ENCODE data around the gene MPP2. TPM values are rescaled to one million over a fixed set of nuclear protein-coding genes. Genes with fewer than 3 reads are reported as not detected.
"Not testable (repeated sequence)": the region's sequence is repeated elsewhere in the genome, so short reads cannot be mapped to it uniquely, and the experiment has no call there.

MPP2 gene
- total and polyA plus RNA-seq, 7 donors: 0.23 to 33.0 (median 10.9) TPM

GRCh38 chr17:43871946-43872690 is 35.2 kb downstream of the MPP2 start:
- H3K4me3 ChIP-seq: no peak overlapping the region
- no peak for DNase-seq
- H3K9me3 ChIP-seq: no peaks in the 10 kb centered on the region
- intact Hi-C loops (cut with DNase I): no loop called here
- peaks cover 0 to 5% (median 0%) of the 10 kb centered on the region in 4 donors for H3K4me1 ChIP-seq
- no peak overlapping the region for H3K27ac ChIP-seq
- WGBS, 2 donors: 13 to 65% methylated on average over 14 of the region's 14 CpGs
- H3K36me3 ChIP-seq: peaks cover 0 to 9% (median 2%) of the 10 kb centered on the region in 4 donors
- no peaks in the 10 kb centered on the region for H3K27me3 ChIP-seq
- TF ChIP-seq POLR2A (IDR thresholded peaks at IDR 0.05) (no peak), POLR2AphosphoS5 (IDR thresholded peaks at IDR 0.05) (no peak), EP300 (IDR thresholded peaks at IDR 0.05) (no peak)
- TF ChIP-seq, protein P1, sequence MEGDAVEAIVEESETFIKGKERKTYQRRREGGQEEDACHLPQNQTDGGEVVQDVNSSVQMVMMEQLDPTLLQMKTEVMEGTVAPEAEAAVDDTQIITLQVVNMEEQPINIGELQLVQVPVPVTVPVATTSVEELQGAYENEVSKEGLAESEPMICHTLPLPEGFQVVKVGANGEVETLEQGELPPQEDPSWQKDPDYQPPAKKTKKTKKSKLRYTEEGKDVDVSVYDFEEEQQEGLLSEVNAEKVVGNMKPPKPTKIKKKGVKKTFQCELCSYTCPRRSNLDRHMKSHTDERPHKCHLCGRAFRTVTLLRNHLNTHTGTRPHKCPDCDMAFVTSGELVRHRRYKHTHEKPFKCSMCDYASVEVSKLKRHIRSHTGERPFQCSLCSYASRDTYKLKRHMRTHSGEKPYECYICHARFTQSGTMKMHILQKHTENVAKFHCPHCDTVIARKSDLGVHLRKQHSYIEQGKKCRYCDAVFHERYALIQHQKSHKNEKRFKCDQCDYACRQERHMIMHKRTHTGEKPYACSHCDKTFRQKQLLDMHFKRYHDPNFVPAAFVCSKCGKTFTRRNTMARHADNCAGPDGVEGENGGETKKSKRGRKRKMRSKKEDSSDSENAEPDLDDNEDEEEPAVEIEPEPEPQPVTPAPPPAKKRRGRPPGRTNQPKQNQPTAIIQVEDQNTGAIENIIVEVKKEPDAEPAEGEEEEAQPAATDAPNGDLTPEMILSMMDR (IDR thresholded peaks at IDR 0.05): no peak

DNA sequence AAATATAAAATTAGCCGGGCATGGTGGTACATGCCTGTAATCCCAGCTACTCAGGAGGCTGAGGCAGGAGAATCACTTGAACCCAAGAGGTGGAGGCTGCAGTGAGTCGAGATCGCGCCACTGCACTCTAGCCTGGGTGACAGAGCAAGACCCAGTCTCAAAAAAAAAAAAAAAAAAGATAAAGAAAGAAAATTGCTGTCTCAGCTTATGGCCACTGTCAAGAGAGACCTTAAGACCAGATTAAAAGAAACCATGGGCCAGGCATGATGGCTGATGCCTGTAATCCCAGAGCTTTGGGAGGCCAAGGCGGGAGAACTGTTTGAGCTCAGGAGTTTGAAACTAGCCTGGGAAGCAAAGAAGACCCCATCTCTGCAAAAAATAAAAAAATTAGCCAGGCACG is 38.3 kb downstream of the MPP2 start:
- DNase-seq; H3K27ac ChIP-seq; H3K4me1 ChIP-seq; H3K27me3 ChIP-seq; H3K36me3 ChIP-seq; H3K9me3 ChIP-seq; intact Hi-C loops (cut with DNase I); H3K4me3 ChIP-seq: not testable (repeated sequence)
- 80 to 90% methylated on average over 6 of the region's 6 CpGs for WGBS, 2 donors

DNA sequence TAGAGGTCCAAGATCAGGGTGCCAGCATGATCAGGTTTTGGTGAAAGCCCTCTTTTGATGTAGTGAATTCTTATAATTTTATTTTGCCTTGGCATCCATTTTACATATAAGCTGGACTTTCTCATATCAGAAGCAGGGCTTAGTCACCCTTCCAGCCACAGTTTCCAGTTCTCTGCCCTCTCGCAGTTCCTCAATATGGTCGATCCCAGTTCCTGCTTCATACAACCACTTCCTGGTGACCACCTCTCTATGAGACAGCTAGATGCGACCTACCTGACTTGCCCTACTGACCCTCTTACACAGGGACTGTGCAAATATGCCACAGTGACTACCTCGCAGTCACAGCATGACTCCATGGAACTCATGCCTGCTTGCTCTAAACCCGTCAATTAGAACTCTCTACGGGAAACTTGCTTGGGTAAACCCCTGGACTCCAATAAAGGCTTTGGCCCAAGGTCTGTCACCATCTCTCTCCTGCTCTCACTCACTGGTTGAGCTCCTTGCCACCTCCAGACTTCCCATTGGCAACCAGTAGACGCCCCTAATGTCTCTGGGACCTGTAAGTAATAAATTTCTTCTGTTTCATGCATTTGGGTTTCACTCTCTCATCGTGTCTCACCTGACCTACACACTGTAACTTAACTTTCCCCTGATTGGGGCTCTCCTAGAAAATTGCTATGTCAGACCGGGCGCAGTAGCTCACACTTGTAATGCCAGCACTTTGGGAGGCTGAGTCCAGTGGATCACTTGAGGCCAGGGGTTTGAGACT is 38.9 kb downstream of the MPP2 start:
- Histone ChIP-seq H3K4me3 (no peak overlapping the region), H3K9me3 (no peaks in the 10 kb centered on the region), H3K4me1 (peaks cover 0 to 5% (median 0%) of the 10 kb centered on the region in 4 donors), H3K27ac (no peak overlapping the region), H3K27me3 (no peaks in the 10 kb centered on the region), H3K36me3 (no peaks in the 10 kb centered on the region)
- DNase-seq: peak; percentile 19
- TF ChIP-seq, protein P1 (IDR thresholded peaks at IDR 0.05): no peak
- TF ChIP-seq POLR2AphosphoS5 (IDR thresholded peaks at IDR 0.05): no peak
- intact Hi-C loops (cut with DNase I): no loop called here
- WGBS, 2 donors: 84 to 92% methylated on average over 10 of the region's 10 CpGs

DNA sequence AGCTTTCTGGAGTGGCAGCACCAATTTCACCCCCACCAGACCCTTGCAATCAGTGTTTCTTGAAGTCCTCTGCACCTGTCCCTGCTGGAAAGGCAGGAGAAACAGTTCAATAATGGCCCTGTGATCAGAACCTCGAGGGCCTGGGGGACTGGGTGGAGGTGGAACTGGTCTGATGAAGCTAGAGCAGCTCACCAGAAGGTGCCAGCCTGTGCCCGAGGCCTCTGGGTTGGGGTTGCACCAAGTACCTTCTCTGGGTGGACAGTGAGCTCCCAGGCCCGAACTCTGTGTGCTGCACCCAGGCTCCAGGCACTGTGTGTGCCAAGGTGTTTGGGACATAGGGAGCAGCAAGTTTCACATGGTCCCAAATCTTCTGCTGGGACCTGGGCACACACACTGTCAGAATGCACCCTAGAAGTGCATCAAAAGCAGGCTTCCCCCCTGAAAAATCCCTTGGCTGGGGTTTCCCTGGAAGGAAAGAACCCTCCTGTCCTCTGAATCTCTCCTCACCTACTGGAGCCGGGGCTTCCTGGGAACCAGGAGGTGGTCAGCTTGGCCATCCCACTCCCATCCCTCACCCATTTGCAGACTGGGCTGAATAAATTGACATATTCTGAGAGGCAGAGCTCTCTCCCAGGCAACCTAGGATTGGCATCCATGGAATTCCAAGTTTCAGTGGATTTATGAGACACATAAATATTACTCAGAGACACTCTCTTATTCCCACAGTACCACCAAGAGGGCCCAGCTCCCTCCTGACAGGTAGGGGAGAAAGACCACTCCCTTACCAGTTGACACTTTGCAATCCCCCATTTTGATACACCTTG is 43.0 kb downstream of the MPP2 start:
- 74 to 81% methylated on average over 4 of the region's 4 CpGs for WGBS, 2 donors
- intact Hi-C loops (cut with DNase I): no loop called here
- no peak overlapping the region for H3K27ac ChIP-seq
- no peaks in the 10 kb centered on the region for H3K36me3 ChIP-seq
- H3K9me3 ChIP-seq: no peaks in the 10 kb centered on the region
- no peaks in the 10 kb centered on the region for H3K27me3 ChIP-seq
- no peak for DNase-seq
- H3K4me3 ChIP-seq: no peak overlapping the region
- H3K4me1 ChIP-seq: peaks cover 0 to 12% (median 0%) of the 10 kb centered on the region in 4 donors
- TF ChIP-seq EP300 (IDR thresholded peaks at IDR 0.05) (no peak), POLR2AphosphoS5 (IDR thresholded peaks at IDR 0.05) (no peak), POLR2A (IDR thresholded peaks at IDR 0.05) (no peak)
- TF ChIP-seq, protein P1 (IDR thresholded peaks at IDR 0.05): no peak

DNA sequence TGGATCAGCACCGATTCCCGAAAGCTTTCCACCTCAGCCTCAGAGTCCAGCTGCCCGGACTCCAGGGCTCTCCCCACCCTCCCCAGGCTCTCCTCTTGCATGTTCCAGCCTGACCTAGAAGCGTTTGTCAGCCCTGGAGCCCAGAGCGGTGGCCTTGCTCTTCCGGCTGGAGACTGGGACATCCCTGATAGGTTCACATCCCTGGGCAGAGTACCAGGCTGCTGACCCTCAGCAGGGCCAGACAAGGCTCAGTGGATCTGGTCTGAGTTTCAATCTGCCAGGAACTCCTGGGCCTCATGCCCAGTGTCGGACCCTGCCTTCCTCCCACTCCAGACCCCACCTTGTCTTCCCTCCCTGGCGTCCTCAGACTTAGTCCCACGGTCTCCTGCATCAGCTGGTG is 45.4 kb downstream of the MPP2 start:
- TF ChIP-seq, protein P1 (IDR thresholded peaks at IDR 0.05): no peak
- TF ChIP-seq POLR2A (IDR thresholded peaks at IDR 0.05) (no peak), EP300 (IDR thresholded peaks at IDR 0.05) (no peak), POLR2AphosphoS5 (IDR thresholded peaks at IDR 0.05) (no peak)
- 86 to 94% methylated on average over 9 of the region's 9 CpGs for WGBS, 2 donors
- Histone ChIP-seq H3K27ac (peak overlapping the region in 1 of 4 donors; percentile 8), H3K4me1 (peaks cover 0 to 12% (median 0%) of the 10 kb centered on the region in 4 donors), H3K4me3 (no peak overlapping the region), H3K36me3 (no peaks in the 10 kb centered on the region), H3K27me3 (peaks cover 0 to 11% (median 0%) of the 10 kb centered on the region in 3 donors), H3K9me3 (no peaks in the 10 kb centered on the region)
- DNase-seq: no peak
- intact Hi-C loops (cut with DNase I): no loop called here

All from sigmoid colon (tissue), 7 donors.